ENCODE measurements around the gene RFK.

- TF ChIP-seq CTCF (IDR thresholded peaks at IDR 0.05), result peak in 2 of 4 experiments; percentile 19 to 54
- no peak for TF ChIP-seq EP300 (IDR thresholded peaks at IDR 0.05)
- peak; percentile 59 to 67 for TF ChIP-seq POLR2A (IDR thresholded peaks at IDR 0.05)
Measured at GRCh38 chr9:76394195-76394959, at the start of gene RFK.

Measured in sigmoid colon (tissue), 4 donors.